Mesenchymal stem cell (in vitro differentiated cells and primary cell): ENCODE results near the gene ADAD2.

Source experiments
- DNase-seq: peaks from one replicate; pipeline ENCODE4 v3.0.0-alpha.2; 2013
- H2AFZ ChIP-seq: one replicate; pipeline ENCODE4 v1.6.1; 2013; ENCODE audit warnings: low read depth, mild to moderate bottlenecking, control low read depth, inconsistent platforms, low read length, moderate library complexity
- H2AK5ac ChIP-seq: 2 replicates; pipeline ENCODE4 v1.6.1; 2013; ENCODE audit warnings: low read length, moderate library complexity, mild to moderate bottlenecking, inconsistent platforms; ENCODE audit not compliant: severe bottlenecking
- H2BK120ac ChIP-seq: one replicate; pipeline ENCODE4 v1.6.1; 2013; ENCODE audit warnings: low read depth, mild to moderate bottlenecking, inconsistent platforms, low read length, moderate library complexity
- H2BK12ac ChIP-seq, 2 experiments: one replicate each; pipeline ENCODE4 v1.6.1; 2013; ENCODE audit warnings: inconsistent platforms in 2 of 2, low read length in 2 of 2, mild to moderate bottlenecking in 2 of 2, moderate library complexity in 2 of 2, control low read depth in 1 of 2
- H2BK15ac ChIP-seq: one replicate; pipeline ENCODE4 v1.6.1; 2013; ENCODE audit warnings: mild to moderate bottlenecking, low read depth, inconsistent platforms; ENCODE audit not compliant: poor library complexity, severe bottlenecking
- H2BK5ac ChIP-seq: 2 replicates; pipeline ENCODE4 v1.6.1; 2013; ENCODE audit warnings: low read depth, mild to moderate bottlenecking, low read length, control low read depth, inconsistent platforms; ENCODE audit not compliant: poor library complexity, severe bottlenecking
- H3K14ac ChIP-seq, 2 experiments: one replicate each; pipeline ENCODE4 v1.6.1; 2013; ENCODE audit warnings: inconsistent platforms in 2 of 2, low read length in 2 of 2, control low read depth in 1 of 2, mild to moderate bottlenecking in 1 of 2, moderate library complexity in 1 of 2
- H3K18ac ChIP-seq, 2 experiments: one replicate each; pipeline ENCODE4 v1.6.1; 2013; ENCODE audit warnings: inconsistent platforms in 2 of 2, low read length in 2 of 2, control low read depth in 1 of 2, low read depth in 1 of 2, mild to moderate bottlenecking in 1 of 2
- H3K23ac ChIP-seq, 2 experiments: one replicate each; pipeline ENCODE4 v1.6.1; 2013; ENCODE audit warnings: inconsistent platforms in 2 of 2, low read length in 2 of 2, mild to moderate bottlenecking in 2 of 2, moderate library complexity in 2 of 2, control low read depth in 1 of 2
- H3K27ac ChIP-seq: 2 replicates; pipeline ENCODE4 v1.5.1; 2013; ENCODE audit warnings: mild to moderate bottlenecking, moderate library complexity, low read length, control low read depth, inconsistent platforms; ENCODE audit not compliant: poor library complexity, severe bottlenecking
- H3K27me3 ChIP-seq, 2 experiments: 2 replicates each; pipeline versions ENCODE4 v1.6.1 to v1.7.0; 2013; ENCODE audit warnings: low read length in 2 of 2, mild to moderate bottlenecking in 2 of 2, moderate library complexity in 2 of 2, control low read depth in 1 of 2, inconsistent platforms in 1 of 2; ENCODE audit not compliant: control insufficient read depth in 1 of 2, insufficient read depth in 1 of 2
- H3K36me3 ChIP-seq, 2 experiments: 2 replicates each; pipeline versions ENCODE4 v1.6.1 to v1.7.0; 2013; ENCODE audit warnings: low read length in 2 of 2, control low read depth in 1 of 2, inconsistent platforms in 1 of 2, low read depth in 1 of 2, mild to moderate bottlenecking in 1 of 2; ENCODE audit not compliant: insufficient read depth in 2 of 2, control insufficient read depth in 1 of 2
- H3K4ac ChIP-seq, 2 experiments: one replicate each; pipeline ENCODE4 v1.6.1; 2013; ENCODE audit warnings: inconsistent platforms in 2 of 2, low read length in 2 of 2, mild to moderate bottlenecking in 2 of 2, moderate library complexity in 2 of 2, control low read depth in 1 of 2, low read depth in 1 of 2
- H3K4me1 ChIP-seq: 2 replicates; pipeline ENCODE4 v1.6.1; 2013; ENCODE audit warnings: low read depth, low read length, control low read depth; ENCODE audit not compliant: control insufficient read depth, insufficient read depth
- H3K4me2 ChIP-seq: 2 replicates; pipeline ENCODE4 v1.6.1; 2013; ENCODE audit warnings: low read length, mild to moderate bottlenecking, inconsistent platforms; ENCODE audit not compliant: poor library complexity, severe bottlenecking
- H3K4me3 ChIP-seq, 2 experiments: 2 replicates each; pipeline versions ENCODE4 v1.5.1 to v1.7.0; 2013; ENCODE audit warnings: low read length in 2 of 2, mild to moderate bottlenecking in 2 of 2, control low read depth in 1 of 2, low read depth in 1 of 2; ENCODE audit not compliant: insufficient read depth in 1 of 2
- H3K79me1 ChIP-seq: replicated peaks from 2 replicates; pipeline ENCODE4 v1.6.1; 2013; ENCODE audit warnings: mild to moderate bottlenecking, control low read depth, low read length, inconsistent platforms; ENCODE audit not compliant: poor library complexity, severe bottlenecking
- H3K9ac ChIP-seq: 2 replicates; pipeline ENCODE4 v1.7.0; 2013; ENCODE audit warnings: mild to moderate bottlenecking, low read length, moderate library complexity
- H3K9me3 ChIP-seq: 2 replicates; pipeline ENCODE4 v1.7.0; 2013; ENCODE audit warnings: mild to moderate bottlenecking, low read length; ENCODE audit not compliant: control insufficient read depth
- H4K8ac ChIP-seq: one replicate; pipeline ENCODE4 v1.6.1; 2013; ENCODE audit warnings: inconsistent platforms, mild to moderate bottlenecking, low read length, moderate library complexity
- H4K91ac ChIP-seq: one replicate; pipeline ENCODE4 v1.6.1; 2013; ENCODE audit warnings: mild to moderate bottlenecking, low read length, inconsistent platforms
- WGBS: methylation state at CpG from one replicate; pipeline ENCODE4 v1.1.7; 2013; ENCODE audit warnings: mixed read lengths; 5-methylcytosine and 5-hydroxymethylcytosine counted together

Gene ADAD2

GRCh38 chr16:84243732-84244131, 52.8 kb downstream of the ADAD2 start:
- Histone ChIP-seq H2BK120ac (no peak overlapping the region), H3K79me1 (no peaks in the 10 kb centered on the region), H3K9ac (no peak overlapping the region), H4K8ac (no peak overlapping the region), H3K14ac (no peak overlapping the region), H3K4ac (no peak overlapping the region), H3K4me2 (no peak overlapping the region), H3K18ac (no peak overlapping the region), H2AFZ (no peak overlapping the region), H3K4me3 (no peak overlapping the region), H3K23ac (no peak overlapping the region), H3K9me3 (peaks cover 15% of the 10 kb centered on the region), H3K27ac (no peak overlapping the region), H2AK5ac (no peak overlapping the region), H3K27me3 (peaks cover 62 to 72% of the 10 kb centered on the region in 2 experiments), H2BK15ac (no peak overlapping the region), H3K36me3 (no peaks in the 10 kb centered on the region), H4K91ac (no peak overlapping the region), H2BK12ac (no peak overlapping the region), H3K4me1 (no peaks in the 10 kb centered on the region), H2BK5ac (no peak overlapping the region)
- 50% methylated on average over 1 of the region's 1 CpG for WGBS
- DNase-seq, result no peak

DNA sequence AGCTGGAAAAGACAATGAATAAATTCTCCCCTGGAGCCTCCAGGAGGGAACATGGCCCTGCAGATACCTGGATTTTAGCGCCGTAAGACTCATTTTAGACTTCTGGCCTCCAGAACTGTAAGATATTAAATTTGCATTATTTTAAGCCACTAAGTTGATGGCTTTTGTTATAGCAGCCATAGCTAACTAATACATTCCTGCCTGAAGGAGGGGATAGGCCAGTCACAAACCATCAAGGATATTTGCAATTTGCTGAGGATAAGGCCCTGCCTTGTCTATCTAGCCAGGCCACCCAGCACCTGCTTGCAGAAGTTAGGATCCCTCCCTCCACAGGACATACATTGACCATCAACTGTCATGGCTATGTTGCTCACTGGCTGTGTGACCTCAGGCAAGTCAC, 53.8 kb downstream of the ADAD2 start:
- no CpG with 5 or more reads among the region's 2 CpGs for WGBS
- Histone ChIP-seq H3K14ac (no peak overlapping the region), H3K4ac (no peak overlapping the region), H3K27me3 (peaks cover 59 to 72% of the 10 kb centered on the region in 2 experiments), H3K27ac (no peak overlapping the region), H3K36me3 (no peaks in the 10 kb centered on the region), H3K9me3 (peaks cover 15% of the 10 kb centered on the region), H2BK5ac (no peak overlapping the region), H3K4me2 (no peak overlapping the region), H2BK15ac (no peak overlapping the region), H3K4me3 (no peak overlapping the region), H3K4me1 (no peaks in the 10 kb centered on the region), H4K91ac (no peak overlapping the region), H2BK12ac (no peak overlapping the region), H2BK120ac (no peak overlapping the region), H3K23ac (no peak overlapping the region), H2AFZ (no peak overlapping the region), H3K9ac (no peak overlapping the region), H4K8ac (no peak overlapping the region), H2AK5ac (no peak overlapping the region), H3K18ac (no peak overlapping the region), H3K79me1 (no peaks in the 10 kb centered on the region)
- no peak for DNase-seq

- WGBS, result 91% methylated on average over 10 of the region's 10 CpGs
These were observed 55.2 kb downstream of the ADAD2 start for GRCh38 chr16:84245956-84246678.

DNA sequence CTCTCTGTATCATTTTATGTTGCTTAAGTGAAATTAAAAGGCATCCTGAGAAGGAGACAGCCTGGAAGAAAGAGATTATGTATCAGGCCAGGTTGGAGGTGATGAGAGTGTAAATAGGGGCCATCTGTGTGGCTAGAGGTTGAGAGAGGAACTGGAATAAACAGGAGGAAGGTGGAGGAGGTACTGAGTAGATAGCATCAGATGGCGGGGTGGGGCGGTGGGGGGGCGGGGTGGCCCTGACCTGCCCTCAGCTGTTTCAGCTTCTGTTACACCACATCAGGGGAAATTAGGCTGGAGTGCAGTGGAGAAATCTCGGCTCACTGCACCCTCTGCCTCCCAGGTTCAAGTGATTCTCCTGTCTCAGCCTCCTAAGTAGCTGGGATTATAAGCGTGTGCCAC, 55.7 kb downstream of the ADAD2 start:
- no peak overlapping the region for H2BK120ac ChIP-seq
- DNase-seq, result no peak
- H3K23ac ChIP-seq, result no peak overlapping the region
- no peaks in the 10 kb centered on the region for H3K36me3 ChIP-seq
- no peak overlapping the region for H2BK5ac ChIP-seq
- H3K14ac ChIP-seq, result no peak overlapping the region
- no peak overlapping the region for H2AK5ac ChIP-seq
- no peak overlapping the region for H2BK12ac ChIP-seq
- H3K9me3 ChIP-seq, result peaks cover 15% of the 10 kb centered on the region
- H4K91ac ChIP-seq, result no peak overlapping the region
- H3K4me1 ChIP-seq, result no peaks in the 10 kb centered on the region
- H3K9ac ChIP-seq, result no peak overlapping the region
- H3K27ac ChIP-seq, result no peak overlapping the region
- no peak overlapping the region for H3K4me3 ChIP-seq
- H2BK15ac ChIP-seq, result no peak overlapping the region
- WGBS, result 75% methylated on average over 4 of the region's 5 CpGs
- H4K8ac ChIP-seq, result no peak overlapping the region
- no peak overlapping the region for H2AFZ ChIP-seq
- H3K27me3 ChIP-seq, result peaks cover 47 to 74% of the 10 kb centered on the region in 2 experiments
- H3K79me1 ChIP-seq, result no peaks in the 10 kb centered on the region
- H3K4ac ChIP-seq, result no peak overlapping the region
- no peak overlapping the region for H3K18ac ChIP-seq
- H3K4me2 ChIP-seq, result no peak overlapping the region

More at GRCh38 chr16:84245956-84246678, 55.2 kb downstream of the ADAD2 start:
- Histone ChIP-seq H3K18ac (no peak overlapping the region), H3K14ac (no peak overlapping the region), H3K9ac (no peak overlapping the region), H3K79me1 (no peaks in the 10 kb centered on the region), H3K4me3 (no peak overlapping the region), H4K8ac (no peak overlapping the region), H4K91ac (no peak overlapping the region), H2AK5ac (no peak overlapping the region), H2BK120ac (no peak overlapping the region), H2BK5ac (no peak overlapping the region), H2BK15ac (no peak overlapping the region), H3K4me2 (no peak overlapping the region), H3K4ac (no peak overlapping the region), H3K27ac (no peak overlapping the region), H3K23ac (no peak overlapping the region), H2BK12ac (no peak overlapping the region), H3K36me3 (no peaks in the 10 kb centered on the region), H3K27me3 (peaks cover 52 to 74% of the 10 kb centered on the region in 2 experiments), H3K9me3 (peaks cover 15% of the 10 kb centered on the region), H3K4me1 (no peaks in the 10 kb centered on the region), H2AFZ (no peak overlapping the region)
- no peak for DNase-seq
